Stimulated activated CD8-positive, alpha-beta memory T cell treated with anti-CD3 and anti-CD28 coated beads, Interleukin-7, amount 100 ng/mL, for 1 hour (primary cell): ENCODE results near the gene FRY.

Experiments used
- DNase-seq, 2 donors: peaks; one replicate each; pipeline ENCODE4 v3.0.0-alpha.2; 2020; ENCODE audit warnings: low read depth in 2 of 2

The FRY gene

GRCh38 chr13:32086366-32086765 lies 54.8 kb downstream of the FRY start:
- no peak for DNase-seq

DNA sequence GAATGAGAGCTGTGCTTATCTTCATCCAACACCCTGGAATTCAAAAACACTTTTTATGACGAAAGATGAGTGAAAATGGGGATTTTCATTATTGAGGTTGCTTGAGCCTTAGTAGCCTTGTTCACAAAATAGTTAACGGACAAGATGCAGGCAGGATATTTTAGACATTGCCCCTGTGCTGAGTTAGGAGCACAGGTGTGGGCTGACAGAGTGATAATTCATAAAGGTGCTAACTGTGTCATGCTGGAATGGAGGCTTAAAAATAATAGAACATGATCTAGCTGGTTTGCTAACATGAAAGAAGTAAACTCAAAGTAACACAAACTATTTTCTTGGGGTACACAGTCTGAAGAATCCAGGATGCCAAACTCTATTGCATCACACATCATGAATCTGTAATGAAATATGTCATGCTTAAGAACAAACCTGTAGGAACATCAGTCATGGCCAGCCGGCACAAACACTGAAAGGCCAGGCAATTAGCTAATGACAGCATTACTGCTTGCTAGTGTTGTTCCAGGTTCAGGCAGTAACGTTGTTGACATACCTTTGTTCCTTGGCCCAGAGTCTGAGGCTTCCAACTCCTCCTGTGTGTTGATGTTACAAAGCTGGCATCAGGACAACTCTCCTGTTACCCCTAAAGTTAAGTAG lies 55.3 kb downstream of the FRY start:
- no peak for DNase-seq

DNA sequence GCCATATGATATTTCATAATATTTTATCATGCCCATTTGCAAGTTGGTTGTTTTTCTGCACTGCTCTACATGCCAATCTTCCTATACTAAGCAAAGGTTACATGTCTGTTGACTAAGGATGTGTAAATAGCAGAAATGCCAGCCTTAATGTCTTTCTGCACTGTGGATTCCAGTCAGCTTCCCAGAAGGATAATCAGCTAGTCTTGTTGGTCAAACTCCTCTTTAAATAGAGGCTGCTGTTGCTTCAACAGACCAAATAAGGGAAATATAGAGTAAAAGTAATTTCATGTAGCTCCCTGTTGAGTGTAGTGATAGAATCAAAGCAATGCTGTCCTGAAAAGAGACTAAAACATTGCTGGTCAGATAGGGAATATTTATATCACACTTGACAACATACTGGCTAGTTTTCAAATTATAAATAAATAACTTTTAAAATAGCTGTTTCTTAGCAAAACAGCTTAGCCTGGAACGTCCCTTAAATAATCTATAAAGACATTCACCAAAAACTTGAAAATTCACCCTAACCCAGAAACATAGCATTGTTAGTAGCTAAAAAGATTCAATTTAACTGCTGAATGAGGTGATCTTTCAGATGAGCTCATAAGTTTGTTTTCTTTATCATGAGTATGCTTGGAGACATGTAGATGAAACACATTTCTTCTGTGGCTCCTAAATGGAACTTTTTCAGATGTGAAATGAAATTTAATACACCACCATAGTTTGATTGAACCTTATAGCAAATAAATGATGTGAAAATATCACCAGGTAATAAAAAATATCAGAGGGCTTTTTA lies 56.6 kb downstream of the FRY start:
- no peak for DNase-seq

DNA sequence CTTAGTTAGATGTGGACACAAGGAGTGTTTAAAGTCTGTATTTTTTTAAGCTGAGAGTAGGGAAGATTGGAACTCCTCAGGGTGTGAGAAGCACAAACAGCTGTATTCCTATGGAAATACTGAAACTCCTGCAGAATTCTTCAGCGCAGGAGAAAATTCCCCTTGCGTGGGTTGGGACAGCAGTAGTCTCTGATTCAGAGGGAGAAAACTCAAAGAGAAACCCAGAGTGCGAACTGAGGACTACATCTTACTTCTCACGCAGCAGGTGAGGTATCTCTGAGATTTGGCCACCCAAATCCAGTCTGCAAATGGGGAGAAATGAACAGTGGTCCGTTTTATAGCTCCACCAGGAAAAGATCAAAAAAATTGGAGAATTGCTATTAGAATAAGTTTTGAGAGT lies 60.9 kb downstream of the FRY start:
- DNase-seq: no peak

- no peak for DNase-seq
Observed at GRCh38 chr13:32093006-32093405, 61.4 kb downstream of the FRY start.

- no peak for DNase-seq
Observed at GRCh38 chr13:32098272-32098671, 66.7 kb downstream of the FRY start.

GRCh38 chr13:32105653-32106313 lies 74.2 kb downstream of the FRY start:
- DNase-seq: no peak

DNA sequence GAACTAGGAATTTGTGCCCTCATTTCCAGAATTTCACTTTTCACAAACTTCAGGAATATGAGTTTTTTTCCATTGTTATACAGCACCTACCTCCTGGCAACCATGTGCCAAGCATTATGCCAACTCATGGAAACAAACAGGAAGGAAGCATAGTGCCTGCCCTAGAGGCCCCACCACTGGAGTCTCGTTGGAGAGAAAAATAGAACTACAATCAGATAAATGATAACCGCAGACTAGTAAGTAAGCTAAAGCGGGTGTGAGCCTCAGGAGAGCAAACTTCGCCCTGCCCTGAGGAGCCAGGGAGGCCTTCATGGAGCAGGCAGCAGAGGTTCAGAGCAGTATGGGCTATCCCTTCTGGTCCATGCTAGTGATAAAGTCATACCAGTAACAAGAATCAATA lies 75.9 kb downstream of the FRY start:
- no peak for DNase-seq

DNA sequence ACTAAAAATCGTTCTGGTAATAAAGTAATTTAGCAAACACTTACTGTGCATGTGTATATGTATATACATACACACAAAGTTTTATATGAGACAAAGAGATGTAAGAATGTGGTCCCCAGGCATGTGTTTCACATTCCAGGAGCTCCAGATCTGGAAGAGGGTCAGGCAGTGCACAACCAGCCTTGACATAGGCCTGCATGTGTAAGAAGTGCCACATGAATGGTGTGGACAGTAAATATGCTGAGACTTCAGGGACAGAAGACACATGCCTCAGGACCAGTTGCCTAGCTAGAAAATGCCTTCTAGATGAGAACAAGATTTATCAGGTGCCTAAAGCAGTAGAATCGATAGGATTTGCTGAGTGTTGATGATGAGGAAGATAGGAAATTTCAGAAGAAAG lies 76.4 kb downstream of the FRY start:
- no peak for DNase-seq

GRCh38 chr13:32113532-32113931 lies 82.0 kb downstream of the FRY start:
- no peak for DNase-seq

- no peak for DNase-seq
Observed at GRCh38 chr13:32114284-32114950, 82.8 kb downstream of the FRY start.

GRCh38 chr13:32115066-32115465 lies 83.5 kb downstream of the FRY start:
- DNase-seq: no peak

- no peak for DNase-seq
Observed at GRCh38 chr13:32116210-32116609, 84.6 kb downstream of the FRY start.

GRCh38 chr13:32117001-32117400 lies 85.4 kb downstream of the FRY start:
- DNase-seq: no peak

DNA sequence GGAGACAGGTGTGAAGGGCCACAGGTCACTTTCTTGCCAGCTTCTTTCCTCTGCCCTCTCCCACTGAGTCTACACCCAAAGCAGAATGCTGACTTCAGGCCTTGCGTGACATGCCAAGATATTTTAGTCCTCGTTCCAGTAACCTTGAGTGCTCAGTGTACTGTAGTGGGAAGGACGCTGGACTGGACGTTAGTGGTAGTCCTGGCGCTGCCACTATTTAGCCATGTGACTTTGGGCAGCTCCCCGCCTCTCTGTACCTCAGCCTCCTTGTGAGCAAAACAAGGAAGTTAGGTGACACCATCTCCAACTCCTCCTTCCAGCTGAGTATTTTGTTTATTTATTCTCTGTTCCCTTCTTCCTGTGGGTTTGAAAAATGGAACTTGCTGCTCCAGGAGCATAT lies 86.1 kb downstream of the FRY start:
- DNase-seq: no peak

- DNase-seq: no peak
Observed at GRCh38 chr13:32121316-32121715, 89.7 kb downstream of the FRY start.

DNA sequence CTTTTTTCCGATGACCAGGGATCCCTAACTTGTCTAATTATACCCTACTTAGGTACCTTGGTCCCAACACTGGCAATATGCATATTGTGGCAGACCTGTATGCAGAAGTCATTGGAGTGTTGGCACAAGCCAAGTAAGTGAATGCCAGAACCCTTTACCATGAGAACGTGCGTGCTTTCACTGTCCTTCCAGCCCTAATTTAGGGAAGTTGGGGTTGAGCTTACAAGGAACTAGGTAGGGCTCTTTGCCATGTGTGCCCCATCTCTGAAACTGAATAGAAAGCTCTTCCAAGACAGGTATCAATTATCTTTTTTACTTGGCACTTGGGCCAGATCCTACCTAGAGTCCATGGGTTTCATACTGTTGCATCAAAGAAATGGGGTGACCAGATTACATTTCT lies 93.2 kb downstream of the FRY start:
- no peak for DNase-seq

GRCh38 chr13:32125221-32125689 lies 93.7 kb downstream of the FRY start:
- no peak for DNase-seq

DNA sequence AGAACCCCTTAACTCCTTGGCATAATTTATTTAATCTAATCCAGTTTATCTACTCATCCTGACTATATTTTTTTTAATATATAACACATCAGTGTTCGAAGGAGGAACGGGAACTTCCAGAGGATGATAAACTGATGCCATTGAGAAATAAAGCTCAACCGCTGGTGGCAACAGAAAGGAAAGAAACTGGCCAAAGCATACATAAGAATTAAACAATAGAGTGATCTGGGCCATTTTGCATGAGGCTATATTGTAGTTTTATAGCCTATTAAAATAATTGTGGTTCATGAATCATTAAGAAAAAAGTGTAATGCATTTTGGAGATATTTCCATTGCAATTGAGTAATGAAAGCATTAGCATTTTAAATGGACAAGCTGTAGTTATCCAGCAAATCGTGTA lies 94.2 kb downstream of the FRY start:
- no peak for DNase-seq

- no peak for DNase-seq
Observed at GRCh38 chr13:32126278-32126677, 94.7 kb downstream of the FRY start.

DNA sequence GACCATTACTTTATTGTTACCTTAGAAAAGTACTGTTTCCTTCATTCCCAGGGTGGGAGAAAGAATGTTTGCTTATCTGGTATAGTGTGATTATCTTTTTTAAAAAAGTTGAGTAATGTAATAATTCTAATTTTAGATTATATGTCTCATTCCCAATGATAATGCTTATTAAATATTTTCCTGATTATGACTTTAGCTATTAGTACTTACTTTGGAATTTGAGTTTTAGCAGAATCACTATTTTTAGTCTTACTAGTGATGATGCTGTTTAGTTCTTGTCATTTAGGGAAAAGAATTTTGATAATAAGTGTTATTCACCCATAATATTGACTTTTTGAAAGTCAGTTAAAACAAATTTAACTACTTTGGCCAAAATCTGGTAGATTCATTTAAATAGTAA lies 95.2 kb downstream of the FRY start:
- no peak for DNase-seq

DNA sequence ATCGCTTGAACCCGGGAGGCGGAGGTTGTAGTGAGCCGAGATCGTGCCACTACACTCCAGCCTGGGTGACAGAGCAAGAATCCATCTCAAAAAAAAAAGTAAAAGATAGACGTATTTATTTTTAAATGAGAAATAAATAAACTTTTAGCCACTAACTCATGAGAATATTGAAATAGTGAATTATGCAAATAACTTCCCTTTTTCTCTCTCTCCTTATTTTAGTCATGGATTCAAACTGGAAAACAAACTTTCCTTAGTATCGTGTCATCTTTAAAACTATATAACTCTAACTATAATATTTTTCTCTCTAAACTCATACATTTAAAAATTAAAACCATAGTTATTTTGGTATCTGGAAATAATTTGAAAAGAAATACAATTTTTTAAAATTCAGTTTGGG lies 96.1 kb downstream of the FRY start:
- no peak for DNase-seq
